Activated T-cell treated with anti-CD3 and anti-CD28 coated beads, Interleukin-2, amount 50 U/mL, for 48 hours (primary cell): ENCODE data around the gene CRLF1.

Experiments used
- DNase-seq, 2 experiments: peaks; one replicate each; pipeline ENCODE4 v3.0.0-alpha.2; 2020

CRLF1 gene

DNA sequence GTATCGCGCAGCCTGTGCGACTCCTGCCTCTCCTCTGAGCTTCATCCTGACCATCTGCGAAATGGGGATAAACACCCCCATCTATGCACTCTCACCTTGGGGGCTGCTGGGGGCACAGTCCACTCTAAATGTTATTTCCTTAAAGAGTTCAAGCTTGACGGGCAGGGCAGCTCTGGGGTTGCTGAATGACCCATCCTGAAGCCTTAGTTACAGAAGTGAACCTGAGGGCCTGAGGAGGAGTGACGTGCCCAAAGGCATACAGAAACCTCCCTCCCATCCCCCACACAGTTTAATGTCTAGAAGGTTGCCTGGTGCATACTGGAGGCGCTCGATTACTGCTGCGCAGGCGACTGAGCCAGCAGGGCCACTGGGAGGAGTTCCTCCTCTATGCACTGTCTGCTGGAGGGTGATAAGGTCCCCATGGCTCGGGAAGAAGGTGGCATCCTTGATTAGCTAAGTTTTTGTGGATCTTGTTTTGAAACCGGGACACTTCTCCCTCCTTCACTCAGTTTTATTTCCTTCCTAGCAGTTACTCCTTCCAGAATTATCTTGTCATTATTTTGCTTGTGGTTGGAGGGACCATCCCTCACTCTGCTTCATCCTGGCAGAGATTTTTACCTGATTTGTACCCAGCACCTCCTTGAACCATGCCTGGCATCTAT is 62.7 kb downstream of the CRLF1 start:
- DNase-seq = peak; percentile 81 to 82
